GM12878 (cell line): ENCODE data around the gene GAP43. TPM values are rescaled to one million over a fixed set of nuclear protein-coding genes. Genes with fewer than 3 reads are reported as not detected.

Experiments
- ATAC-seq: fragments of 200-7000 bp; cut with Tn5 transposase; 3 replicates; pipeline ENCODE4 v1.9.1; 2020; ENCODE audit warnings: mild to moderate bottlenecking, moderate library complexity
- BruUV-seq: library from RNA; stranded (reverse); fragments of 400-500 nt; replicated peaks from 2 replicates; lab custom pipeline; 2021; lab: Mats Ljungman, UMichigan
- CTCF ChIA-PET: fragments of 300-600 bp; sonication (Branson Sonifier 250); formaldehyde crosslinking; extraction: SDS; loops from one replicate; lab custom pipeline; 2021; ENCODE audit warnings: inconsistent platforms; lab: Yijun Ruan, JAX
- POLR2A ChIA-PET: fragments of 350-600 bp; formaldehyde crosslinking; extraction: SDS; loops from one replicate; lab custom pipeline; 2021; ENCODE audit warnings: inconsistent platforms; lab: Charles Lee
- RAD21 ChIA-PET: fragments of 300-600 bp; sonication (Branson Sonifier 250); formaldehyde crosslinking; loops from one replicate; lab custom pipeline; 2023; ENCODE audit warnings: antibody characterized with exemption; ENCODE audit not compliant: unreplicated experiment; lab: Charles Lee
- SMC1A ChIA-PET: fragments of 300-600 bp; sonication (Branson Sonifier 250); formaldehyde crosslinking; loops from one replicate; lab custom pipeline; 2023; ENCODE audit not compliant: unreplicated experiment, uncharacterized antibody; lab: Charles Lee
- DNase-seq: peaks from one replicate; pipeline ENCODE4 v3.0.0-alpha.2; 2011; ENCODE audit warnings: low read depth, low spot score
- FAIRE-seq: peaks from 3 replicates; lab custom pipeline; 2011; peaks lifted over from hg19 to GRCh38; lab: Jason Lieb, UNC
- H2AFZ ChIP-seq: 2 replicates; pipeline ENCODE4 v1.6.0; 2011; ENCODE audit warnings: low read depth, low read length, control low read depth; ENCODE audit not compliant: control insufficient read depth
- H3K27ac ChIP-seq: 2 replicates; pipeline ENCODE4 v1.5.1; 2011; ENCODE audit warnings: control low read depth; ENCODE audit not compliant: control insufficient read depth, insufficient read depth
- H3K27me3 ChIP-seq, 2 experiments: replicated peaks in 1 of 2; 2 replicates each; pipeline versions ENCODE4 v1.6.0 to v1.6.1; 2011; ENCODE audit warnings: low read length in 1 of 2; ENCODE audit not compliant: control insufficient read depth in 2 of 2, insufficient read depth in 2 of 2
- H3K36me3 ChIP-seq, 2 experiments: 2 replicates each; pipeline ENCODE4 v1.5.1; 2011; ENCODE audit warnings: low read length in 1 of 2; ENCODE audit not compliant: control insufficient read depth in 2 of 2, insufficient read depth in 2 of 2
- H3K4me1 ChIP-seq: 2 replicates; pipeline ENCODE4 v1.6.1; 2011; ENCODE audit warnings: mild to moderate bottlenecking, low read length, moderate library complexity, mixed read lengths; ENCODE audit not compliant: control insufficient read depth, insufficient read depth
- H3K4me2 ChIP-seq: 2 replicates; pipeline ENCODE4 v1.6.0; 2011; ENCODE audit warnings: control low read depth; ENCODE audit not compliant: control insufficient read depth, insufficient read depth
- H3K4me3 ChIP-seq: fragments of 200-600 bp; sonication (generic); 2 replicates; pipeline ENCODE4 v1.5.1; 2016
- H3K79me2 ChIP-seq: 2 replicates; pipeline ENCODE4 v1.6.0; 2011; ENCODE audit warnings: low read length; ENCODE audit not compliant: control insufficient read depth, insufficient read depth
- H3K9ac ChIP-seq: 2 replicates; pipeline ENCODE4 v1.8.0; 2011; ENCODE audit warnings: low read length, control low read depth, mixed read lengths; ENCODE audit not compliant: control insufficient read depth, insufficient read depth
- H3K9me3 ChIP-seq: replicated peaks from 3 replicates; pipeline ENCODE4 v1.5.1; 2011; ENCODE audit warnings: mild to moderate bottlenecking, low read length; ENCODE audit not compliant: control insufficient read depth, insufficient read depth
- H4K20me1 ChIP-seq: 2 replicates; pipeline ENCODE4 v1.6.0; 2011; ENCODE audit not compliant: control insufficient read depth, insufficient read depth
- ATF3 ChIP-seq: IDR thresholded peaks from 2 replicates; pipeline ENCODE4 v1.6.1; 2011; ENCODE audit warnings: low read depth, mild to moderate bottlenecking, low read length, moderate library complexity, borderline replicate concordance; ENCODE audit errors: extremely low read depth
- BCL3 ChIP-seq: IDR thresholded peaks from 2 replicates; pipeline ENCODE4 v1.6.1; 2011; ENCODE audit warnings: borderline replicate concordance, low read depth, mild to moderate bottlenecking, moderate library complexity, low read length; ENCODE audit not compliant: insufficient read depth, poor library complexity, severe bottlenecking
- CBFB ChIP-seq: IDR thresholded peaks from 2 replicates; pipeline ENCODE4 v1.6.1; 2016; ENCODE audit warnings: antibody characterized with exemption, low read depth
- CHD4 ChIP-seq: fragments of 200-600 bp; sonication (generic); IDR thresholded peaks from 2 replicates; pipeline ENCODE4 v1.6.1; 2016; ENCODE audit warnings: mild to moderate bottlenecking
- DPF2 ChIP-seq: fragments of 450-650 bp; IDR thresholded peaks from 2 replicates; pipeline ENCODE4 v1.6.1; 2017; ENCODE audit warnings: mild to moderate bottlenecking
- HSF1 ChIP-seq: fragments of 150-350 bp; IDR thresholded peaks from 2 replicates; pipeline ENCODE4 v1.6.1; 2014; ENCODE audit warnings: mild to moderate bottlenecking, low read depth, low read length
- KDM1A ChIP-seq: fragments of 200-600 bp; sonication (generic); IDR thresholded peaks from 2 replicates; pipeline ENCODE4 v1.6.1; 2016; ENCODE audit warnings: borderline replicate concordance
- MAX ChIP-seq: IDR thresholded peaks from 2 replicates; pipeline ENCODE4 v1.6.1; 2012; ENCODE audit warnings: low read depth, low read length, improper control_type of control experiment
- NFXL1 ChIP-seq: fragments of 450-650 bp; IDR thresholded peaks from 2 replicates; pipeline ENCODE4 v1.6.1; 2017; ENCODE audit warnings: antibody characterized with exemption, mild to moderate bottlenecking, borderline replicate concordance
- PAX8 ChIP-seq: fragments of 450-650 bp; IDR thresholded peaks from 2 replicates; pipeline ENCODE4 v1.6.1; 2017; ENCODE audit warnings: mild to moderate bottlenecking, moderate library complexity
- POLR2AphosphoS2 ChIP-seq: IDR thresholded peaks from 2 replicates; pipeline ENCODE4 v1.6.1; 2011; ENCODE audit warnings: low read depth, mild to moderate bottlenecking, low read length, improper control_type of control experiment, moderate library complexity
- RB1 ChIP-seq: fragments of 450-650 bp; formaldehyde crosslinking; IDR thresholded peaks from 2 replicates; pipeline ENCODE4 v1.6.1; 2017; ENCODE audit warnings: mild to moderate bottlenecking, borderline replicate concordance
- SMARCA5 ChIP-seq: fragments of 450-650 bp; IDR thresholded peaks from 2 replicates; pipeline ENCODE4 v1.6.1; 2017; ENCODE audit warnings: mild to moderate bottlenecking
- SPI1 ChIP-seq: IDR thresholded peaks from 2 replicates; pipeline ENCODE4 v1.6.1; 2011; ENCODE audit warnings: low read depth, mild to moderate bottlenecking, low read length, moderate library complexity, borderline replicate concordance; ENCODE audit not compliant: insufficient read depth
- SREBF2 ChIP-seq: IDR thresholded peaks from 2 replicates; pipeline ENCODE4 v1.6.1; 2012; ENCODE audit warnings: mild to moderate bottlenecking, low read length
- SRF ChIP-seq, 2 experiments: IDR thresholded peaks; 2 replicates each; pipeline ENCODE4 v1.6.1; 2011; ENCODE audit warnings: low read depth in 2 of 2, low read length in 2 of 2, mild to moderate bottlenecking in 1 of 2, moderate library complexity in 1 of 2
- USF2 ChIP-seq: IDR thresholded peaks from 2 replicates; pipeline ENCODE4 v1.6.1; 2011; ENCODE audit warnings: low read depth, low read length, improper control_type of control experiment, borderline replicate concordance
- YBX1 ChIP-seq: fragments of 450-650 bp; IDR thresholded peaks from 2 replicates; pipeline ENCODE4 v1.6.1; 2016; ENCODE audit warnings: antibody characterized with exemption
- WGBS: methylation state at CpG from one replicate; pipeline ENCODE4 v1.1.6; 2016; ENCODE audit warnings: low lambda C conversion rate; ENCODE audit not compliant: insufficient replicate concordance, insufficient coverage; ENCODE audit errors: missing lambda C conversion rate; 5-methylcytosine and 5-hydroxymethylcytosine counted together
- in situ Hi-C: fragments of 300-500 bp; cut with MboI; formaldehyde crosslinking; loops from 9 replicates; pipeline ENCODE4 v1.14.3; 2018; ENCODE audit warnings: mixed read lengths
- intact Hi-C: fragments of 100-400 bp; cut with micrococcal nuclease; formaldehyde crosslinking; loops from one replicate; pipeline ENCODE4 v1.14.2; 2022; ENCODE audit not compliant: unreplicated experiment
- polyA plus RNA-seq, 11 experiments: library from polyadenylated mRNA; depleted of rRNA in 4 of 11; unstranded in 6 of 11; stranded (reverse) in 5 of 11; fragments of >200 nt; fragmentation: Nextera tagmentation in 4 of 11; fragmentation: Illumina TruSeq in 1 of 11; extraction: Ambion mirVana in 4 of 11; extraction: Trizol in 1 of 11; gene quantifications; 1 replicate in 1 of 11; 2 replicates in 10 of 11; pipeline versions ENCODE4 v1.2.1 to v1.2.3, GENCODE V29; 2011 to 2016; ENCODE audit warnings: inconsistent platforms in 2 of 11, missing spikeins in 2 of 11, low read depth in 1 of 11
- total RNA-seq, 4 experiments: library from RNA; depleted of rRNA in 3 of 4; stranded (reverse); fragments of >200 nt in 3 of 4; fragmentation: Illumina TruSeq in 1 of 4; extraction: Trizol in 1 of 4; gene quantifications; 2 replicates each; pipeline versions ENCODE4 v1.2.1 to v1.2.3, GENCODE V29; 2013 to 2021

The GAP43 gene
- total and polyA plus RNA-seq, 10 of the 15 experiments (the other 5 are each of a cell fraction or from before 2014, with no cell fraction given), result 0.06 to 0.16 TPM; not detected in 8

- no peak overlapping the region for H3K27ac ChIP-seq
- DNase-seq (no peak), ATAC-seq (no peak), FAIRE-seq (no peak)
- no peaks in the 10 kb centered on the region for H3K79me2 ChIP-seq
- H2AFZ ChIP-seq, result no peak overlapping the region
- POLR2A ChIA-PET, result no interaction called here
- no peak overlapping the region for H3K9ac ChIP-seq
- no peaks in the 10 kb centered on the region for H3K36me3 ChIP-seq
- no TSS peak for BruUV-seq
- SMC1A ChIA-PET, result interaction anchor here (0.7 to 0.9 kb wide), 2 partner anchors 22 to 232 kb away, joined by 3 read pairs; no protein-coding TSS in a partner anchor
- H3K4me1 ChIP-seq, result no peaks in the 10 kb centered on the region
- RAD21 ChIA-PET, result no interaction called here
- no peaks in the 10 kb centered on the region for H4K20me1 ChIP-seq
- no peak overlapping the region for H3K4me2 ChIP-seq
- in situ Hi-C loops (no loop called here), intact Hi-C loops (no loop called here)
- H3K9me3 ChIP-seq, result no peaks in the 10 kb centered on the region
- CTCF ChIA-PET, result interaction anchor here (0.5 to 1.1 kb wide), 2 partner anchors 10 to 25 kb away, joined by 3 read pairs; no protein-coding TSS in a partner anchor
- no peak overlapping the region for H3K4me3 ChIP-seq
- H3K27me3 ChIP-seq, result peaks cover 0 to 2% of the 10 kb centered on the region in 2 experiments; a peak in 3 of 4 replicates
- 18% methylated on average over 6 of the region's 6 CpGs for WGBS
- no peak for TF ChIP-seq CBFB
- no peak for TF ChIP-seq YBX1
- TF ChIP-seq USF2, result no peak
- no peak for TF ChIP-seq NFXL1
- TF ChIP-seq PAX8, result no peak
- TF ChIP-seq DPF2, result no peak
- TF ChIP-seq ATF3, result no peak
- TF ChIP-seq CHD4, result no peak
- TF ChIP-seq HSF1, result no peak
- no peak for TF ChIP-seq SREBF2
- no peak for TF ChIP-seq SRF (IDR thresholded peaks at IDR 0.05; ENCODE audit: low read depth in 2 of 2, low read length in 2 of 2)
- TF ChIP-seq MAX, result no peak
- TF ChIP-seq RB1, result no peak
- no peak for TF ChIP-seq SPI1
- no peak for TF ChIP-seq SMARCA5
- TF ChIP-seq POLR2AphosphoS2, result no peak
- no peak for TF ChIP-seq BCL3
- TF ChIP-seq KDM1A, result no peak
Measured at GRCh38 chr3:115766587-115767482, 143.5 kb downstream of the GAP43 start.
